ENCODE data around the gene ACP6.
"Not testable (repeated sequence)": the region's sequence is repeated elsewhere in the genome, so short reads cannot be mapped to it uniquely, and the experiment has no call there.

The ACP6 gene

GRCh38 chr1:147670319-147671001, at the start of gene ACP6:
TSS of gene ACP6 (minus strand) at chr1:147670524. CDS start at chr1:147670048, 476 bp downstream.
- peak; percentile 97 for DNase-seq

- no peak for DNase-seq
Observed at GRCh38 chr1:147719711-147720225, 49.4 kb upstream of the ACP6 start.

GRCh38 chr1:147719029-147719698, 48.8 kb upstream of the ACP6 start:
- DNase-seq, result peak; percentile 40

GRCh38 chr1:147717706-147718097, 47.4 kb upstream of the ACP6 start:
- DNase-seq, result peak; percentile 62

- DNase-seq, result peak; percentile 100
Observed at GRCh38 chr1:147717051-147717705, 46.9 kb upstream of the ACP6 start.

- DNase-seq, result no peak
Observed at GRCh38 chr1:147712605-147713004, 42.3 kb upstream of the ACP6 start.

- peak; percentile 73 for DNase-seq
Observed at GRCh38 chr1:147700042-147701006, 30.0 kb upstream of the ACP6 start.

- no peak for DNase-seq
Observed at GRCh38 chr1:147699686-147700041, 29.3 kb upstream of the ACP6 start.

GRCh38 chr1:147683163-147683763, 12.9 kb upstream of the ACP6 start:
- no peak for DNase-seq

- not testable (repeated sequence) for DNase-seq
Observed at GRCh38 chr1:147680608-147681235, 10.4 kb upstream of the ACP6 start.

- not testable (repeated sequence) for DNase-seq
Observed at GRCh38 chr1:147677681-147678080, 7.4 kb upstream of the ACP6 start.

- no peak for DNase-seq
Observed at GRCh38 chr1:147676311-147677085, 6.2 kb upstream of the ACP6 start.

- DNase-seq, result no peak
Observed at GRCh38 chr1:147673816-147674215, 3.5 kb upstream of the ACP6 start.

- DNase-seq, result no peak
Observed at GRCh38 chr1:147673406-147673805, 3.1 kb upstream of the ACP6 start.

- peak; percentile 5 for DNase-seq
Observed at GRCh38 chr1:147669469-147670318, 630 bp downstream of the ACP6 start.

GRCh38 chr1:147665521-147665920, 4.8 kb downstream of the ACP6 start:
- no peak for DNase-seq

GRCh38 chr1:147664206-147664605, 6.1 kb downstream of the ACP6 start:
- no peak for DNase-seq

GRCh38 chr1:147654511-147654910, 15.8 kb downstream of the ACP6 start:
- no peak for DNase-seq

- no peak for DNase-seq
Observed at GRCh38 chr1:147652306-147652705, 18.0 kb downstream of the ACP6 start.

- no peak for DNase-seq
Observed at GRCh38 chr1:147651466-147651865, 18.9 kb downstream of the ACP6 start.
